Pons (tissue), 1 donor: Measurements from ENCODE around the gene OLR1.
A peak's percentile ranks its signal among the peaks of the same experiment; 100 is the strongest.

Experiments used
- DNase-seq: peaks from one replicate; pipeline ENCODE4 v3.0.0-alpha.2; 2016; ENCODE audit warnings: low spot score

OLR1 gene

DNA sequence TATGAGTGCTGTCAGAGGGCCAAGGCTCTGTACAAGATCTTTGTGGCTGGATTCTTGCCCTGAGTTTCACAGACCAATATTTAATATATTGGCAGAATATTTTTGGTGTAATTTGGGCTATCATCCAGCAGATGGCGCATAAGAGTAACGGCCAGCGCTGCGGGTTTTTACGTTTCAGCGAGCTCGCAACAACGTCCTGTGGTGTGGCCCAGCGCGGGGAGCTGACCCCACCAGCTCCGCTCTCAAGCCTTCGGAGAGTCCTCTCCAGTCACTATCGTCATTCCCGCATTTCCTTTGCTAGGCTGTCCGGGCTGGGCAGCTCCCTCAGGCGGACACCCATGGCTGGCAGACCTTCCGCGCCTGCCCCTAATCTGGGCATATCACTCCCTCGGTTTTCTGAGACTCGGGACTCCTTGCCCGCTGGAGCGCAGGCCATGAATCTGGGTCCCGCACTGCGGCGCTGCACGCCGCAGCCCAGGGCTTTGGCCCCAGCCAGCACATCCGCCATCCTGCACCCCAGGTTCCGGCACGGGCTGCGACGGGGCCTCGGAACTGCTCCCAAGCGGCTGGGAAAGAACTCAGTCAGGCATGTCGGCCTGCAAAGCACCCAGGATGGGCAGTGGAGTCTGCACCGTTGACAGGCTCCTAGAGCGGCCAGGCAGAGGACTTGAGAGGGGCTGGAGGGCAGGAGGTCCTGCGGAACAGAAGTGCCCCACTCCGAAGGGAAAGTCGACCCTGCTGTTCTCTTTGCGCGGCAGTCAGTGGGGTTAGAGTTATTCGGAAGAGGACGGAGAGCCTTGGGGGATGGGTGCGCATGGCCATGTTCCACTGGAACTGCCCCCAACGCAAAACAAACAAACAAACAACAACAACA, 18.4 kb downstream of the OLR1 start:
- DNase-seq, result peak; percentile 71

DNA sequence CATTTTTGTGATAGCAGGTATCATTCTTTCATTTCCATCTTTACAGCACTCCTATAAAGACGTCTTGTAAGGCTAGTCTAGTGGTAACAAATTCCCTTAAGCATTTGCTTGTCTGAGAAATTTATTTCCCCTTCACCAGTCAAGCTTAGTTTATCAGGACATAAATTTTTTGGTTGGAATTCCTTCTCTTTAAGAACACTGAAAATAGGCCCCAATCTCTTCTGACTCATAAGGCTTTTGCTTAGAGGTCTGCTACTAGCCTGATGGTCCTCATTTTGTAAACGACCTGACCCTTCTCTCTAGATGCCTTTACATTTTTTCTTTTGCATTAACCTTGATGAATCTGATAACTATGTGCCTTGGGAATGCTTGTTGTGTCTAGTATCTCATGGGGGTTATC, 20.3 kb downstream of the OLR1 start:
- DNase-seq, result no peak

DNA sequence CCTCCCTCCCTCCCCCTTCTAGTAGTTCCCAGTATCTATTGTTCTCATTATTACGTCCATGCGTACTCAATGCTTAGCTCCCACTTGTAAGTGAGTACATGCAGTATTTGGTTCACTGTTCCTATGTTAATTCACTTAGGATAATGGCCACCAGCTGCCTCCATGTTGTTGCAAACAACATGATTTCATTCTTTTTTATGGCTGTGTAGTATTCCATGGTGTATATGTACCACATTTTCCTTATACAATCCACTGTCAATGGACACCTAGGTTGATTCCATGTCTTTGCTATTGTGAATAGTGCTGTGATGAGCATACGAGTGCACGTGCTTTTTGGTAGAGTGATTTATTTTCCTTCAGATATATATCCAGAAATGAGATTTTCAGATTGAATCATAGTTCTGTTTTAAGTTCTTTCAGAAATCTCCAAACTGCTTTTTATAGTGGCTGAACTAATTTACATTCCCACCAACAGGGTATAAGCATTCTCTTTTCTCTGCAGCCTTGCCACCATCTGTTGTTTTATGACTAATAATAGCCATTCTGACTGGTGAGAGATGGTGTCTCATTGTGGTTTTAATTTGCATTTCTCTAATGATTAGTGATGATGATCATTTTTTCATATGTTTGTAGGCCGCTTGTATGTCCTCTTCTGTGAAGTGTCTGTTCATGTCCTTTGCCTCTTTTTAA, 24.1 kb downstream of the OLR1 start:
- no peak for DNase-seq

- DNase-seq, result no peak
These were observed 28.8 kb downstream of the OLR1 start for GRCh38 chr12:10142976-10143589.

- DNase-seq, result peak; percentile 78
These were observed 31.9 kb downstream of the OLR1 start for GRCh38 chr12:10140001-10140400.

DNA sequence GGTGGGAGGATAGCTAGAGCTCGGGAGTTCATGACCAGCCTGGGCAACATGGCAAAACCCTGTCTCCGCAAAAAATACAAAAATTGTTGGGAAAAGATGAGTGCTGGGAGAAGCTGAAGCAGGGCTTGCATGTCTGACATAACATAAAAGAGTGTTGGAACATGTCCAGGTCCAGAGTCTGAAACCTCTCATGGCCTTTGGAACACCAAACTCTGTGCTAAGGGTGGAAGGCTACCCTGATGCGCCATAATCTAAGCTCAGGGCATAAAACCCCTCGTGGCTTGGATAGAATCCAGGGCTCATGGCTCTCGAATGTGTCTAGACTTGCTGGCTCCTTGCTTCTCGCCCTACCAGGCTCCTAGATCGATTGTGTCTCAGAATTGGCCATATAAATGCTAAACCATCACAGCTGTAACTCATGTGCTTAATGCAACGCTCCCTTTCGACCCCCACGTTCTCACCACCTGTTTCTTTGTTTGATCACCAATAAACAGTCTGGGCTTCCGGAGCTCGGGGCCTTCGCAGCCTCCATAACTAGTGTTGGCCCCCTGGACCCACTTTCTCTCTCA, 35.2 kb downstream of the OLR1 start:
- no peak for DNase-seq

- no peak for DNase-seq
These were observed 36.8 kb downstream of the OLR1 start for GRCh38 chr12:10135126-10135525.

GRCh38 chr12:10132850-10133370, 39.0 kb downstream of the OLR1 start:
- no peak for DNase-seq

DNA sequence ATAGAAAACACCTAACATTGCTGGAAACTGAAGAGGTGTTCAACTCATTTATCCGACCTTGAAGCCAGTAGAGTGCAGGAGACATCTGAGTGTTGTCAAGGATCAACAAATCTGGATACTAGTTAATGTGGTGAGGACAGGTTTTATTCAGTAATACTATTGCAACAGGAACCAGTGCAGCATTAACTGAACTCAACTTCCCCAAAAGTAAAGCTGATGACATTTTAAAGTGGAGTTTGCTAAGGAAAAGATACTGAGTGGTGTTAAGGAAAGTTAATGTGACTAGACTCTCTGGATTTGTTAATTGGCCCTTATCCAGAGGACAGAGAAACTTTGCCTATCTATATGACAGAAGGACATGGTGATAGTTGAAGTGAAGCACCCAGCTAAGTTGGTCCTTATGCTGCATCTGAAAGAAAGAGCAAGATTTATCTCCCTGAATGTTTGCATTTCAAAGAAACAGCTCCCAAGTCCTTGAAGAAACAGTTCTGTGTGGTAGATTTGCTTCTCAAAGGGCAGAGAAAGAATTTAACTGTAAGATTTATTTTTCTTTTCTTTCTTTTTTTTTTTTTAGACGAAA, 40.7 kb downstream of the OLR1 start:
- DNase-seq, result peak; percentile 46

DNA sequence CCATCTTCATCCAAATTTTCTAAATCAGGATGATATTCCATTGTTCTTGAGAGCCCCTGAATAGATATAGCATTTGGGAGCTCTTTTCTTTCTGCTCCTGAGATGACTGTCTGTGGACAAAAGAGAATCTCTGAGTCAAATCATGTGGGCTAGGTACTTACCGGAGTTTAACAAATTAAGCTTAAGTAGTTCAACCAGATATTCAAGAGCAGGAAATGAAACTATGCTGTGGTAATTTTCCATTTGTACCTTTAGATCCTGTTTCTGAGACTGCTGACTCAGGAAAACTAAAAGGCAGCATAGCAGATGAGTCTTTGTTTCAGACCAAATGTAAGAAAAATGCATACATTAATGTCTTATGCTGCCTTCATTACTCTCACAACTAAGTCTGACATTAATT, 41.9 kb downstream of the OLR1 start, which contains the start of gene CLEC7A:
TSS of gene CLEC7A (minus strand) at position 158 of the 400 bp plus-strand sequence. CDS start at position 41, 117 bp downstream.
- DNase-seq, result peak; percentile 68

- peak; percentile 81 for DNase-seq
These were observed 43.2 kb downstream of the OLR1 start for GRCh38 chr12:10128687-10129086.

- DNase-seq, result no peak
These were observed 45.5 kb downstream of the OLR1 start for GRCh38 chr12:10126413-10126812.

- DNase-seq, result no peak
These were observed 49.2 kb downstream of the OLR1 start for GRCh38 chr12:10122689-10123088.

DNA sequence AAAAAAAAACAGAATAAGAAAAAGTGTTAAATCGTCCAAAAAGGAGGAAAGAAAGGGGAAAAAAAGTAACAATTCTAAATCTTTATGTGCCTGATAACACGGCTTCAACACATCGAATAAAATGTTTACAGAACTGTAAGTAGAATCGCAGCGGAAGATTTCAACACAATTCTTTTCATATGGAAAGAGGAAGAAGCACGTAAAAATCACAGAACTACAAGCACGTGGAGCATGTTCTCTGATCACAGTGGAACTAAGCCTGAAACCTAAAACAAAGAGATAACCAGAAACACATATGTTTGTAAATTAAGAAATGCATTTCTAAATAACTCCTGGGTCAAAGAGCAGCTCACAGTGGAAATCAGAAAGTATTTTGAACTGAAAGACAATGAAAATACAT, 50.7 kb downstream of the OLR1 start:
- peak; percentile 72 for DNase-seq

DNA sequence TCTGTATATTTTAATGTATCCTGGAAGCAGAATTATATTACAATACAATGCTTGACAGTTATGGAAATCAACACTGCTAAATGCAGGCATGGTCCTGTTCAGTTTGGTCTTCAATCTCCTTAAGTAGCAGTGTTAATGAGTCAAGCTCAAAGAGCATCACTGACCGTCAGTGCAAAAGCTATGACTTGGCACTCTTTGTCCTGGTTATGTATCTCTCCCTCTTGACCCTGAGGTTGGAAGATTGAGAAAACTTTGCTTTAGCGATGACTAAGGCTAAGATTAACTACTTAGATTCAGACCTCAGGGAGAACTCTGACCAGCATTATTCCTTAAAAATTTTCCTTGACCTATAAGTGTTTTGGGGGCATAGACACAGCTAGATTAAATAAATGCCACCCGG, 52.9 kb downstream of the OLR1 start:
- no peak for DNase-seq

- DNase-seq, result no peak
These were observed 56.0 kb downstream of the OLR1 start for GRCh38 chr12:10115890-10116289.

GRCh38 chr12:10115311-10115710, 56.6 kb downstream of the OLR1 start:
- DNase-seq, result no peak

DNA sequence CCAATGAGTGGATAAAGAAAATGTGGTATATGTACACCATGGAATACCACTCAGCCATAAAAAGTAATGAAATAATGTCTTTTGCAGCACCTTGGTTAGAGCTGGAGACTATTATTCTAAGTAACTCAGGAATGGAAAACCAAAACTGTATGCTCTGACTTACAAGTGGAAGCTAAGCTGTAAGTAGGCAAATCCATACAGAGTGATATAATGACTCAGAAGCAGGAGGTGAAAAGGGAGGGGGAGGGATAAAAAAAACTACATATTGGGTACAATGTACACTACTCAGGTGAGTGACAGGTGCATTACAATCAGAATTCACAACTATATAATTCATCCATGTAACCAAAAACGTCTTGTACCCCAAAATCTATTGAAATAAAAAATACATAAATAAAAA, 58.0 kb downstream of the OLR1 start:
- DNase-seq, result no peak

GRCh38 chr12:10113075-10113474, 58.9 kb downstream of the OLR1 start:
- DNase-seq, result no peak

- DNase-seq, result no peak
These were observed 60.5 kb downstream of the OLR1 start for GRCh38 chr12:10111451-10111850.

DNA sequence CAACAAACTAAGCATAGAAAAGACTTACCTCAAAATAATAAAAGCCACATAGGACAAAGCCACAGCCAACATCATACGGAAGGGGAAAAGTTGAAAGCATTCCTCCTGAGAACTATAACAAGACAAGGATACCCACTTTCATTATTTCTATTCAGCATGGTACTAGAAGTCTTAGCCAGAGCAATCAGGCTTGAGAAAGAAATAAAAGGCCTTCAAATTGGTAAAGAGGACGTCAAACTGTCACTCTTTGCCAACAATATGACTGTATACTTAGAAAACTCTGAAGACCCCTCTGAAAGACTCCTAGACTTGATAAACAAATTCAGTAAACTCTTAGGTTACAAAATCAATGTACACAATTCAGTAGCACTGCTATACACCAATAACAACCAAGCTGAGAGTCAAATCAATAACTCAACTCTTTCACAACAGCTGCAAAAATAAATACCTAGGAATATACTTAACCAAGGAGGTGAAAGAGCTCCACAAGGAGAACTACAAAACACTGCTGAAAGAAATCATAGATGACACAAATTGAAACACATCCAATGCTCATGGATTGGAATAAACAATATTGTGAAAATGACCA, 61.6 kb downstream of the OLR1 start:
- DNase-seq, result no peak
